ENCODE results near the gene TRIP13. TPM values are rescaled to one million over a fixed set of nuclear protein-coding genes. Genes with fewer than 3 reads are reported as not detected.
"Not testable (repeated sequence)": the region's sequence is repeated elsewhere in the genome, so short reads cannot be mapped to it uniquely, and the experiment has no call there.

Gene TRIP13
- total RNA-seq, 2 donors from 2014 or later = 21.9 to 32.4 TPM

DNA sequence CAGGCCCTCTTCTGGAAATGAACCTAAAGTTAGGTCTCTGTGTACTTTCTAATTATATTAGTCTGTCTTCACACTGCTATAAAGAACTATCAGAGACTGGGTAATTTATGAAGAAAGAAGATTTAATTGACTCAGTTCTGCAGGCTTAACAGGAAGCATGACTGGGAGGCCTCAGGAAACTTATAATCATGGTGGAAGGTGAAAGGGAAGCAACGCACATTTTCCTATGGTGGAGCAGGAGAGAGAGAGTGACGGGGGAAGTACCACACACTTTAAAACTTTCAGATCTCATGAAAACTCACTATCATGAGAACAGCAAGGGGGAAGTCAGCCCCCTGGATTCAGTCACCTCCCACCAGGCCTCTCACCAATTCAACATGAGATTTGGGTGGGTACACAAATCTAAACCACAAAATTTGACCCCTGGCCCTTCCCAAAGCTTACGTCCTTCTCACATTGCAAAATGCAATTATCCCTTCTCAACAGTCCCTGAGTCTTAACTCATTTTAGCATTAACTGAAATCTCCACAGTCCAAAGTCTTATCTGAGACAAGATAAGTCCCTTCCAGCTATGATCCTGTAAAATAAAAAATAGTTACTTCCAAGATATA, 40.7 kb downstream of the TRIP13 start:
- no peaks in the 10 kb centered on the region for H3K36me3 ChIP-seq (ENCODE audit: control insufficient read depth, insufficient read depth, low read length)
- H3K36me3 Mint-ChIP-seq (ENCODE audit: low read depth) = no peaks in the 10 kb centered on the region
- no peak for DNase-seq
- no peak overlapping the region for H3K4me3 ChIP-seq (ENCODE audit: low read length)
- 93 to 100% methylated on average over 1 to 3 of the region's 3 CpGs for WGBS, 2 experiments (ENCODE audit: insufficient coverage in 1 of 2, insufficient read length in 1 of 2)
- no peak overlapping the region for H3K4me3 Mint-ChIP-seq
- H3K27ac Mint-ChIP-seq = no peak overlapping the region
- TF ChIP-seq CTCF (conservative IDR thresholded peaks at IDR 0.05) = no peak
- no peaks in the 10 kb centered on the region for H3K4me1 Mint-ChIP-seq
- peaks cover 15% of the 10 kb centered on the region for H3K9me3 Mint-ChIP-seq
- no peaks in the 10 kb centered on the region for H3K9me3 ChIP-seq (ENCODE audit: control insufficient read depth, low read length)
- no peak overlapping the region for H3K27ac ChIP-seq (ENCODE audit: low read depth, low read length)
- no peaks in the 10 kb centered on the region for H3K4me1 ChIP-seq (ENCODE audit: control insufficient read depth, insufficient read depth, low read length)
- peaks cover 14% of the 10 kb centered on the region for H3K27me3 ChIP-seq (ENCODE audit: control insufficient read depth, insufficient read depth, low read length, poor library complexity, severe bottlenecking)
- H3K9ac ChIP-seq (ENCODE audit: extremely low read depth, low read length, poor library complexity, severe bottlenecking) = no peak overlapping the region
- H3K27me3 Mint-ChIP-seq (ENCODE audit: insufficient read depth) = peaks cover 38% of the 10 kb centered on the region

DNA sequence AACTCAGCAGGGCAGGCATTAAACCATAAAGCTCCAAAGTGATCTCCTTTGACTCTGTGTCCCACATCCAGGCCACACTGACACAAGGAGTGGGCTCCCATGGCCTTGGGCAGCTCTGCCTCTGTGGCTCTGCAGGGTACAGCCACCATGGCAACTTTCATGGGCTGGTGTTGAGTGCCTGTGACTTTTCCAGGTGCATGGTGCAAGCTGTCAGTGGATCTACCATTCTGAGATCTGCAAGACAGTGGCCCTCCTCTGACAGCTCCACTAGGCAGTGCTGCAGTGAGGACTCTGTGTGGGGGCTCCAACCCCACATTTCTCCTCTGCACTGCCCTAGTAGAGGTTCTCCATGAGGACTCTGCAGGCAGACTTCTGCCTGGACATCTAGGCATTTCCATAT, 41.3 kb downstream of the TRIP13 start:
- H3K4me3 Mint-ChIP-seq; H3K9ac ChIP-seq (ENCODE audit: extremely low read depth, low read length, poor library complexity, severe bottlenecking); H3K27ac ChIP-seq (ENCODE audit: low read depth, low read length); H3K36me3 ChIP-seq (ENCODE audit: control insufficient read depth, insufficient read depth, low read length); H3K9me3 ChIP-seq (ENCODE audit: control insufficient read depth, low read length); H3K4me3 ChIP-seq (ENCODE audit: low read length); H3K27ac Mint-ChIP-seq; H3K36me3 Mint-ChIP-seq (ENCODE audit: low read depth); H3K4me1 ChIP-seq (ENCODE audit: control insufficient read depth, insufficient read depth, low read length); DNase-seq; H3K4me1 Mint-ChIP-seq: not testable (repeated sequence)
- Mint-ChIP-seq H3K9me3 (peaks cover 15% of the 10 kb centered on the region), H3K27me3 (ENCODE audit: insufficient read depth) (peaks cover 36% of the 10 kb centered on the region)
- peaks cover 14% of the 10 kb centered on the region for H3K27me3 ChIP-seq (ENCODE audit: control insufficient read depth, insufficient read depth, low read length, poor library complexity, severe bottlenecking)

DNA sequence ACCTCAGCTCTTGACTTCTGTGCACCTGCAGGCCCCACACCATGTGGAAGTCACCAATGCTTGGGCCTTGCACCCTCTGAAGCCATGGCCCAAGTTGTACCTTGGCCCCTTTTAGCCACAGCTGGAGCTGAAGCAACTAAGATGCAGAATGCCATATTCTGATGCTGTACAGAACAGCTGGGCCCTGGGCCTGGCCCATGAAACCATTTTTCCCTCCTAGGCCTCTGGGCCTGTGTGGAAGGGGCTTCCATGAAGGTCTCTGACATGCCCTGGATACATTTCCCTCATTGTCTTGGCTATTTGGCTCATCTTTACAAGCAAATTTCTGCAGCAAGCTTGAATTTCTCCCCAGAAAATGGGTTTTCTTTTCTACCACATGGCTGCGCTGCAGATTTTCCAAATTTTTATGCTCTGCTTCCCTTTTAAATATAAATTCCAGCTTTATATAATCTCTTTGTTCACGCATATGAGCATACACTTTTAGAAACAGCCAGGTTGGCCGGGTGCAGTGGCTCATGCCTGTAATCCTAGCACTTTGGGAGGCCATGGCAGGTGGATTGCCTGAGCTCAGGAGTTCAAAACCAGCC, 41.8 kb downstream of the TRIP13 start:
- 90 to 95% methylated on average over 3 of the region's 3 CpGs for WGBS, 2 experiments (ENCODE audit: insufficient coverage in 1 of 2, insufficient read length in 1 of 2)

GRCh38 chr5:935510-936084, 42.9 kb downstream of the TRIP13 start:
- WGBS, 2 experiments (ENCODE audit: insufficient coverage in 1 of 2, insufficient read length in 1 of 2) = 88 to 94% methylated on average over 5 of the region's 5 CpGs
- peaks cover 15% of the 10 kb centered on the region for H3K9me3 Mint-ChIP-seq
- no peak for DNase-seq
- TF ChIP-seq CTCF (conservative IDR thresholded peaks at IDR 0.05) = no peak
- Histone ChIP-seq H3K27ac (ENCODE audit: low read depth, low read length) (no peak overlapping the region), H3K36me3 (ENCODE audit: control insufficient read depth, insufficient read depth, low read length) (no peaks in the 10 kb centered on the region), H3K9ac (ENCODE audit: extremely low read depth, low read length, poor library complexity, severe bottlenecking) (no peak overlapping the region), H3K4me3 (ENCODE audit: low read length) (no peak overlapping the region), H3K27me3 (ENCODE audit: control insufficient read depth, insufficient read depth, low read length, poor library complexity, severe bottlenecking) (peaks cover 14% of the 10 kb centered on the region), H3K4me1 (ENCODE audit: control insufficient read depth, insufficient read depth, low read length) (no peaks in the 10 kb centered on the region), H3K9me3 (ENCODE audit: control insufficient read depth, low read length) (no peaks in the 10 kb centered on the region)
- H3K36me3 Mint-ChIP-seq (ENCODE audit: low read depth) = no peaks in the 10 kb centered on the region
- peaks cover 28% of the 10 kb centered on the region for H3K27me3 Mint-ChIP-seq (ENCODE audit: insufficient read depth)
- H3K4me1 Mint-ChIP-seq = no peaks in the 10 kb centered on the region
- no peak overlapping the region for H3K4me3 Mint-ChIP-seq
- H3K27ac Mint-ChIP-seq = no peak overlapping the region

More for the DNA sequence above, 41.8 kb downstream of the TRIP13 start:
- not testable (repeated sequence) for H3K4me1 ChIP-seq (ENCODE audit: control insufficient read depth, insufficient read depth, low read length); H3K9me3 ChIP-seq (ENCODE audit: control insufficient read depth, low read length); H3K27ac ChIP-seq (ENCODE audit: low read depth, low read length); H3K27ac Mint-ChIP-seq; DNase-seq; H3K4me3 Mint-ChIP-seq; H3K4me1 Mint-ChIP-seq; H3K9ac ChIP-seq (ENCODE audit: extremely low read depth, low read length, poor library complexity, severe bottlenecking); H3K4me3 ChIP-seq (ENCODE audit: low read length); H3K36me3 Mint-ChIP-seq (ENCODE audit: low read depth); H3K36me3 ChIP-seq (ENCODE audit: control insufficient read depth, insufficient read depth, low read length)
- H3K27me3 ChIP-seq (ENCODE audit: control insufficient read depth, insufficient read depth, low read length, poor library complexity, severe bottlenecking) = peaks cover 14% of the 10 kb centered on the region
- Mint-ChIP-seq H3K9me3 (peaks cover 15% of the 10 kb centered on the region), H3K27me3 (ENCODE audit: insufficient read depth) (peaks cover 35% of the 10 kb centered on the region)
